Measurements from ENCODE around the gene PBOV1. TPM values are rescaled to one million over a fixed set of nuclear protein-coding genes. Genes with fewer than 3 reads are reported as not detected.

The PBOV1 gene
- total RNA-seq, 2 experiments from 2014 or later, result not detected

DNA sequence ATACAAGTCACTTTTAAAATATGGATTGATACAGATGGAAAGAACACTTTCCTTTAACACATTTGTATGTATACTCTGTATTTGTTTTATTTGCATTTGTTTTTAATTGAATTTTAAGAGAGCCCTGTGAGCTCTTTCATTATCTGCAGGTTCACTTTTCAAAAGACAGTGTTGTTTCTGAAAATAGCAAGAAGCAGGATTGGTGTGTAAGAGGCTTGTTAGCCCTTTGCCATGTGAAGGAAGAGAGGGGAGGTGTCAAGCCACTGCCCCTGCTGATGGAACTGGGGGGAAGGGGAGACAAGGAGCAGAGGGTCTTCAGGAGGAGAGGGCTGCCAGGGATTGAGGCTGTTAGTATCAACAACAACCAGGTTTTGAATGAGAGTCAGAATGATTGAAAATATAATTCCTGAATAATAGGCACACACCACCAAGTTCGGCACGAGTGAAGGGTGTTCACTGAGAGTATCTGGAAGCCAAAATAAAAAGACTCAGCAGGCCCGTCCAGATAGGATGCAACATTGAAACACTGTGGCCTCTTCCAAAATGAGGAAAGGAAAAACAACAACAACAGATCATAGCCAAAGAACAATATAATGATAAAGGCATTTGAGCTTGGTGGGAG is 12.6 kb upstream of the PBOV1 start:
- 0 out of 2 replicates have a peak, but pooled peaks cover 3% of the 10 kb centered on the region for H4K20me1 ChIP-seq (ENCODE audit: insufficient read depth, low read length)
- no peak overlapping the region for H3K4me3 ChIP-seq (ENCODE audit: low read depth, low read length, poor library complexity, severe bottlenecking)
- CTCF ChIA-PET (ENCODE audit: unreplicated experiment), result no interaction called here
- no TSS peak for BruUV-seq (replicated peaks)
- no peaks in the 10 kb centered on the region for H3K36me3 ChIP-seq (ENCODE audit: insufficient read depth, low read length)
- no peak for DNase-seq (ENCODE audit: low spot score)
- POLR2A ChIA-PET, result interaction anchor here (0.6 to 1.4 kb wide), 3 partner anchors 21 to 45 kb away, joined by 3 to 4 read pairs (median 3); no protein-coding TSS in a partner anchor
- no peak overlapping the region for H2AFZ ChIP-seq (ENCODE audit: low read length)
- H3K9me3 ChIP-seq (ENCODE audit: low read length), result no peaks in the 10 kb centered on the region
- intact Hi-C loops (cut with micrococcal nuclease; ENCODE audit: unreplicated experiment), result no loop called here
- no peak overlapping the region for H3K4me2 ChIP-seq (ENCODE audit: low read length)
- H3K79me2 ChIP-seq (ENCODE audit: insufficient read depth, low read depth, low read length), result no peaks in the 10 kb centered on the region
- TF ChIP-seq CTCF (conservative IDR thresholded peaks at IDR 0.05; ENCODE audit: low read length), result no peak
- no peak for TF ChIP-seq EZH2phosphoT487 (IDR thresholded peaks at IDR 0.05; ENCODE audit: borderline replicate concordance, low read depth, low read length)
- no peak overlapping the region for H3K27ac ChIP-seq (ENCODE audit: low read depth, low read length, poor library complexity, severe bottlenecking)
- peaks cover 7% of the 10 kb centered on the region for H3K4me1 ChIP-seq (ENCODE audit: insufficient read depth, low read length, poor library complexity, severe bottlenecking)
- no peaks in the 10 kb centered on the region for H3K9me2 ChIP-seq (ENCODE audit: insufficient read depth, low read length)

DNA sequence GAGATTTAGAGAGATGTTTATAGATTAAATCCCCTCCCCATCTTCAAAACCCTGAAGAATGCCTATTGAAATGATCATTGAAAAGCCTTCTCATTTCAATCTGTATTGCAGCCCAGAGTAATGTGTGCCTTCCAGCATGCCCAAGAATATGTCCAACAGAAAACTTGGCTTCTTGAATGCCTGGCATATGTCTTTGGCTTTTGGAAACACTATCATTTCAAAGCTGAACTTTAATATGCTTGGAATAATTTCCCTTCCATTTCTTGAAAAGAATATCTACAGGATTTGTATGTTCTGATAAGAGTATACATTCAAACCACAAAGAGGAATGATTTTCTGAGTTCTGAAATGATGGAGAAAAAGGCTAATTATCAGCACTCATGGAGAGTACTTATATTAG is 11.9 kb upstream of the PBOV1 start:
- H3K4me1 ChIP-seq (ENCODE audit: insufficient read depth, low read length, poor library complexity, severe bottlenecking), result peaks cover 7% of the 10 kb centered on the region
- TF ChIP-seq EZH2phosphoT487 (IDR thresholded peaks at IDR 0.05; ENCODE audit: borderline replicate concordance, low read depth, low read length), result no peak
- no peak for TF ChIP-seq CTCF (conservative IDR thresholded peaks at IDR 0.05; ENCODE audit: low read length)
- no peak overlapping the region for H3K27ac ChIP-seq (ENCODE audit: low read depth, low read length, poor library complexity, severe bottlenecking)
- ChIA-PET CTCF (ENCODE audit: unreplicated experiment) (no interaction called here), POLR2A (interaction anchor here (0.6 to 1.0 kb wide), 2 partner anchors 8 to 301 kb away, joined by 3 read pairs; no protein-coding TSS in a partner anchor)
- 0 out of 2 replicates have a peak, but pooled peaks cover 3% of the 10 kb centered on the region for H4K20me1 ChIP-seq (ENCODE audit: insufficient read depth, low read length)
- H3K4me2 ChIP-seq (ENCODE audit: low read length), result no peak overlapping the region
- no peak overlapping the region for H3K4me3 ChIP-seq (ENCODE audit: low read depth, low read length, poor library complexity, severe bottlenecking)
- no peaks in the 10 kb centered on the region for H3K79me2 ChIP-seq (ENCODE audit: insufficient read depth, low read depth, low read length)
- DNase-seq (ENCODE audit: low spot score), result no peak
- no peak overlapping the region for H2AFZ ChIP-seq (ENCODE audit: low read length)
- H3K36me3 ChIP-seq (ENCODE audit: insufficient read depth, low read length), result no peaks in the 10 kb centered on the region
- intact Hi-C loops (cut with micrococcal nuclease; ENCODE audit: unreplicated experiment), result no loop called here
- BruUV-seq (replicated peaks), result no TSS peak
- H3K9me3 ChIP-seq (ENCODE audit: low read length), result no peaks in the 10 kb centered on the region
- H3K9me2 ChIP-seq (ENCODE audit: insufficient read depth, low read length), result no peaks in the 10 kb centered on the region

DNA sequence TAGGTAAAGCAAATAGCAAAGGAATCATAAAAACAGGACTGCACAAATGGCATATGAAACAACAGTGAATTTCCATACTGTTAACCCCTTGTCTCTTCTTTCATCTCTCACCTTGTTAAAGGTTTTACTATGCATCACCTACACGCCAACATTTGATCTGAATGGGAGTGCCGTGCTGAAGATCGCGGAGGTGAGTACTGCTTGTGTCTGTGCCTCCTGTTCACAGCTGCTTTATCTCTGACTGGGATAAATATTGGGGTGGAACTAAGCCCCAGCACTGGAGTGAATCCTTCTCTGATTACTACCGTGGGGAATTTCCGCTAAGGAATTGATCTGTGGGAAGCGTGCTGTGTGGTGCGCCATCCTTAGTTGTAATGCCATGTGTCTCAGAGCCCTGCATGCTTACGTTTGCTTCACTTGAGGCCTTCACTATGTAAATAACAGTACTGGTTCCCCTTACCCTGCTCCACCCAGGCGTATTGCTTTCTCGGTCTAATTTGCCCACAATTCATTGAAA is 11.4 kb upstream of the PBOV1 start:
- Histone ChIP-seq H3K9me3 (ENCODE audit: low read length) (no peaks in the 10 kb centered on the region), H3K79me2 (ENCODE audit: insufficient read depth, low read depth, low read length) (no peaks in the 10 kb centered on the region), H3K4me1 (ENCODE audit: insufficient read depth, low read length, poor library complexity, severe bottlenecking) (peaks cover 7% of the 10 kb centered on the region), H2AFZ (ENCODE audit: low read length) (no peak overlapping the region), H3K27ac (ENCODE audit: low read depth, low read length, poor library complexity, severe bottlenecking) (no peak overlapping the region), H3K36me3 (ENCODE audit: insufficient read depth, low read length) (no peaks in the 10 kb centered on the region), H3K4me2 (ENCODE audit: low read length) (no peak overlapping the region), H4K20me1 (ENCODE audit: insufficient read depth, low read length) (0 out of 2 replicates have a peak, but pooled peaks cover 3% of the 10 kb centered on the region), H3K4me3 (ENCODE audit: low read depth, low read length, poor library complexity, severe bottlenecking) (no peak overlapping the region), H3K9me2 (ENCODE audit: insufficient read depth, low read length) (no peaks in the 10 kb centered on the region)
- TF ChIP-seq CTCF (conservative IDR thresholded peaks at IDR 0.05; ENCODE audit: low read length), result no peak
- TF ChIP-seq EZH2phosphoT487 (IDR thresholded peaks at IDR 0.05; ENCODE audit: borderline replicate concordance, low read depth, low read length), result no peak
- no peak for DNase-seq (ENCODE audit: low spot score)
- intact Hi-C loops (cut with micrococcal nuclease; ENCODE audit: unreplicated experiment), result no loop called here
- BruUV-seq (replicated peaks), result no TSS peak
- POLR2A ChIA-PET, result interaction anchor here (0.6 to 1.0 kb wide), 2 partner anchors 9 to 302 kb away, joined by 3 read pairs; no protein-coding TSS in a partner anchor
- CTCF ChIA-PET (ENCODE audit: unreplicated experiment), result no interaction called here

Measured in OCI-LY7 (cell line).